ENCODE data around the gene MDFIC.

MDFIC gene

GRCh38 chr7:115044224-115044623 is 122.3 kb downstream of the MDFIC start:
- DNase-seq, result no peak

GRCh38 chr7:115047958-115048720 is 126.2 kb downstream of the MDFIC start:
- DNase-seq, result no peak

DNA sequence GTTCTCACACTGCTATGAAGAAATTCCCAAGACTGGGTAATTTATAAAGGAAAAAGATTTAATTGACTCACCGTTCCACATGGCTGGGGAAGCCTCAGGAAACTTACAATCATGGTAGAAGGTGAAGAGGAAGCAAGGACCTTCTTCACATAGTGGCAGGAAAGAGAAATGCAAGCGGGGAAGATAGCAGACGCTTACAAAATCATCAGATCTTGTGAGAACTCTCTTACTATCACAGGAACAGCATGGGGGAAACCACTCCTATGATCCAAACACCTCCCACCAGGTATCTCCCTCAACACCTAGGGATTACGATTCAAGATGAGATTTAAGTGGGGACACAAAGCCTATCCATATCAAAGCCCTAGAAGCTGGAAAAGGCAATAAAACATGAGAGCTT is 130.8 kb downstream of the MDFIC start:
- no peak for DNase-seq

- DNase-seq, result no peak
These were observed 132.7 kb downstream of the MDFIC start for GRCh38 chr7:115054478-115055065.

- DNase-seq, result no peak
These were observed 134.1 kb downstream of the MDFIC start for GRCh38 chr7:115056019-115056418.

- DNase-seq, result no peak
These were observed 136.8 kb downstream of the MDFIC start for GRCh38 chr7:115058726-115059125.

DNA sequence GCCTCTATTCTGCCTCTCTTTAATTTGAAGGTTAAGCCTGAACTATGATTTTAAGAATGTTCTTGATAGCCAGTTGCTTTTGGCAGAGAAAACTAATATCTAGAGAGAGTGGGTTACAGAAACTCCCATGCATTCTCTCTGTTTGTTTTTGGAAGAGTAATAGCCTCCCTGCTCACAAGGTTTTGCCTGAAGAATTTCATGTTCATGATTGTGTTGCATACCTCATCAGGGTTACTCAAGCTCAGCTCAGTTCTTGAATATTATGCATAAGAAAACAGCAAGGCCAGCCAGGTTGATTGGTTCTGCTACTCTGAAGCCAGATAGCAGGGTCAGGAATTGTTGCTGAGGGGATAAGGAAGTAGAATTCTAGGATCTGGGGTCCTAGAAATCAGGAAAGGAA is 137.4 kb downstream of the MDFIC start:
- no peak for DNase-seq

- no peak for DNase-seq
These were observed 138.4 kb downstream of the MDFIC start for GRCh38 chr7:115060095-115060870.

DNA sequence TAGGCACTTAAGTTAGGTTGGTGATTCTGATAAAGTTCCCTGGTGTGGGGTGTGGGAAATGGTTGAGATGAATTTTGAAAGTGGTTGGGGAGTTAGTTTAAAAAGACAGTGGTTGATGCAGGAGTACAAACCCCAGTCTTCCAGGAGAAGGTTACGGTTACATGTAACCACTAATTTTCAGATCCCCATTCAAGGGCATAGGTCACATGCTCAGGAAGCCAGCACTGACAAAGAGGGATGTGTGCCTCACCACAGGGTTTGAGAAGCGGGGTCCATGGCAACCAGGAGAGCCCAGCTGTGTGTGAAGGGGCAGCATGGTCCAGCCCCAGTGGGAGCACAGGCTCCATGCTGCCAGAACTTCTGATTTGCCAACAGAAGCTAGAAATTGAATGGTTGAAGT is 144.2 kb downstream of the MDFIC start:
- no peak for DNase-seq

DNA sequence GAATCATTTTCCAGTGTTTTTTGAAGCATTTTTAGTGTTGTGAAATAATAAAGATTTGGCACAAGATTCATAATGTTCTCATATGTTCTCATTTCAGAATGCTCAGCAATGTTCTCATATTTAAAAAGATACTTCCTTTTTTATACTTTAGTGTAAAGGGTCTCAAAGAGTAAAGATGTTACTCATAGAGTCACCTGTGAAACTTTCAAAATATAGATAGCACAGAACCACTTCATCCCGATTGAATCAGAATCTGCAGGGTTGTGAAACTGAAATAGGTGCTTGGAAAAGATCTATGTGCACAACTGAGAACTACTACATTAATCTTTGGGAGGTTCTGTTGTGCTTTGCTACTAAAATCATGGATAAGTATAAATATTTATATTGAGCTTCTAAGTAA is 144.7 kb downstream of the MDFIC start:
- DNase-seq, result no peak

DNA sequence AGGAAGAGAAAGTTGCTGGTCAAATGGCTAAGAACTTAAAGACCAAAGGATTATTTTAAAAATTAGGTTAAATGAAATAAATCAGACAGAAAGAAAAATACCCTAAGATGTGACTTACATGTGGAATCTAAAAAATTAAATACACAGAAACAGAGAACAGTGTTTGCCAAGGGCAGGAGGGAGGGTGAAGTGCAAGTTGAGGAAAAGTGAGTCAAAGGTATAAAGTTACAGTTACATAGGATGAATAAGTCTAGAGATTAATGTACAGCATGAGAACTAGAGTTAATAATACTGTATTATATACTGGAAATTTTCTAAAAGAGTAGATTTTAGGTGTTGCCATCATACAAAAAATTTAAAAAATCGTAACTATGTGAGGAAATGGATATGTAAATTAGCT is 146.3 kb downstream of the MDFIC start:
- no peak for DNase-seq

Data from NCI-H2171 (cell line).